PFSK-1 (cell line): ENCODE data around the gene TAS1R2.

Experiments
- FOXP2 ChIP-seq: optimal IDR thresholded peaks from 2 replicates; pipeline ENCODE3; 2011; ENCODE audit warnings: borderline replicate concordance, control low read depth, inconsistent platforms; ENCODE audit not compliant: insufficient read depth; ENCODE audit errors: extremely low read length, extremely low read depth
- POLR2AphosphoS5 ChIP-seq: IDR thresholded peaks from 2 replicates; pipeline ENCODE4 v1.6.1; 2012; ENCODE audit warnings: low read depth, mild to moderate bottlenecking, control low read depth, low read length, moderate library complexity
- SIN3A ChIP-seq: IDR thresholded peaks from 2 replicates; pipeline ENCODE4 v1.6.1; 2012; ENCODE audit warnings: mild to moderate bottlenecking, low read length, moderate library complexity, borderline replicate concordance; ENCODE audit not compliant: insufficient read depth
- TAF1 ChIP-seq: IDR thresholded peaks from 2 replicates; pipeline ENCODE4 v1.6.1; 2012; ENCODE audit warnings: low read length, control low read depth, borderline replicate concordance; ENCODE audit not compliant: insufficient read depth
- TF ChIP-seq, protein P1 (sequence below), 2 experiments: IDR thresholded peaks; 2 replicates each; pipeline versions ENCODE4 v1.6.1 to v1.8.0; 2011 to 2012; ENCODE audit warnings: low read depth in 2 of 2, low read length in 2 of 2, control low read depth in 1 of 2, inconsistent platforms in 1 of 2, mild to moderate bottlenecking in 1 of 2, moderate library complexity in 1 of 2; ENCODE audit not compliant: insufficient read depth in 1 of 2

Gene TAS1R2

DNA sequence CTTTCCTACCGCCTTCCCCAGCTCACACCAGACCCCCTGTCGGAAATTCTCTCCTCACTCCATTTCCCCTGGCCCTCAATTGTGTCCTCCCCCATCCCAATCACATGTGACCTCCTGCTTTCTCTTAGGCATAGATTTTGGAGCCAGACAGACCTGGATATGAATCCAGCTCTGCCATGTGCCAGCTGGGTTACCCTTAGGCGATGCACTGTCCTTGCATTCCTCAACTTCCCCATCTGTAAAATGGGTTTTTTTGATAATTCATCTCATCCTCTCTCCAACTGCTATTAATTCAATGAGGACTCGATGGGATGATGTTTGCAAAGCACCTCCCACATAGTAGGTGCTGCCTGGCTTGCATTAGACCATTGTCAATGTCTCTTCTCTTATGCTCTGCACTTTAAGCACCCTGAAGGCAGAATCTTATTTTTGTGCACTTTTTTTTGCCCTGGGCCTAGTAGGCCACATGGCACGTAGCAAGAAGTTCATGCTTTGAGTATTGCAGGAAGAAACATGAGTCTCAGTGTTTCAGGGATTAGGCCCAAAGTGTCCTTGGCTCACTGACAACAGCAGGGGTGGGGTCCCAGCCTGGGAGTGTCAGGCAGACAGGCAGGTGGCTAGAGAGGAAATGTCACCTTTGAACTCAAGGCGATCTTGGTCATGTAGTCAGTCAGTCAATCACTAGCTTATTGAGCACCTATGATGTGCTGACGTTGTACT is 47.6 kb downstream of the TAS1R2 start:
- TF ChIP-seq POLR2AphosphoS5 (no peak), SIN3A (no peak), TAF1 (no peak), FOXP2 (no peak)
- TF ChIP-seq, protein P1, sequence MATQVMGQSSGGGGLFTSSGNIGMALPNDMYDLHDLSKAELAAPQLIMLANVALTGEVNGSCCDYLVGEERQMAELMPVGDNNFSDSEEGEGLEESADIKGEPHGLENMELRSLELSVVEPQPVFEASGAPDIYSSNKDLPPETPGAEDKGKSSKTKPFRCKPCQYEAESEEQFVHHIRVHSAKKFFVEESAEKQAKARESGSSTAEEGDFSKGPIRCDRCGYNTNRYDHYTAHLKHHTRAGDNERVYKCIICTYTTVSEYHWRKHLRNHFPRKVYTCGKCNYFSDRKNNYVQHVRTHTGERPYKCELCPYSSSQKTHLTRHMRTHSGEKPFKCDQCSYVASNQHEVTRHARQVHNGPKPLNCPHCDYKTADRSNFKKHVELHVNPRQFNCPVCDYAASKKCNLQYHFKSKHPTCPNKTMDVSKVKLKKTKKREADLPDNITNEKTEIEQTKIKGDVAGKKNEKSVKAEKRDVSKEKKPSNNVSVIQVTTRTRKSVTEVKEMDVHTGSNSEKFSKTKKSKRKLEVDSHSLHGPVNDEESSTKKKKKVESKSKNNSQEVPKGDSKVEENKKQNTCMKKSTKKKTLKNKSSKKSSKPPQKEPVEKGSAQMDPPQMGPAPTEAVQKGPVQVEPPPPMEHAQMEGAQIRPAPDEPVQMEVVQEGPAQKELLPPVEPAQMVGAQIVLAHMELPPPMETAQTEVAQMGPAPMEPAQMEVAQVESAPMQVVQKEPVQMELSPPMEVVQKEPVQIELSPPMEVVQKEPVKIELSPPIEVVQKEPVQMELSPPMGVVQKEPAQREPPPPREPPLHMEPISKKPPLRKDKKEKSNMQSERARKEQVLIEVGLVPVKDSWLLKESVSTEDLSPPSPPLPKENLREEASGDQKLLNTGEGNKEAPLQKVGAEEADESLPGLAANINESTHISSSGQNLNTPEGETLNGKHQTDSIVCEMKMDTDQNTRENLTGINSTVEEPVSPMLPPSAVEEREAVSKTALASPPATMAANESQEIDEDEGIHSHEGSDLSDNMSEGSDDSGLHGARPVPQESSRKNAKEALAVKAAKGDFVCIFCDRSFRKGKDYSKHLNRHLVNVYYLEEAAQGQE (IDR thresholded peaks at IDR 0.05; ENCODE audit: insufficient read depth in 1 of 2, low read depth in 2 of 2, low read length in 2 of 2): no peak

DNA sequence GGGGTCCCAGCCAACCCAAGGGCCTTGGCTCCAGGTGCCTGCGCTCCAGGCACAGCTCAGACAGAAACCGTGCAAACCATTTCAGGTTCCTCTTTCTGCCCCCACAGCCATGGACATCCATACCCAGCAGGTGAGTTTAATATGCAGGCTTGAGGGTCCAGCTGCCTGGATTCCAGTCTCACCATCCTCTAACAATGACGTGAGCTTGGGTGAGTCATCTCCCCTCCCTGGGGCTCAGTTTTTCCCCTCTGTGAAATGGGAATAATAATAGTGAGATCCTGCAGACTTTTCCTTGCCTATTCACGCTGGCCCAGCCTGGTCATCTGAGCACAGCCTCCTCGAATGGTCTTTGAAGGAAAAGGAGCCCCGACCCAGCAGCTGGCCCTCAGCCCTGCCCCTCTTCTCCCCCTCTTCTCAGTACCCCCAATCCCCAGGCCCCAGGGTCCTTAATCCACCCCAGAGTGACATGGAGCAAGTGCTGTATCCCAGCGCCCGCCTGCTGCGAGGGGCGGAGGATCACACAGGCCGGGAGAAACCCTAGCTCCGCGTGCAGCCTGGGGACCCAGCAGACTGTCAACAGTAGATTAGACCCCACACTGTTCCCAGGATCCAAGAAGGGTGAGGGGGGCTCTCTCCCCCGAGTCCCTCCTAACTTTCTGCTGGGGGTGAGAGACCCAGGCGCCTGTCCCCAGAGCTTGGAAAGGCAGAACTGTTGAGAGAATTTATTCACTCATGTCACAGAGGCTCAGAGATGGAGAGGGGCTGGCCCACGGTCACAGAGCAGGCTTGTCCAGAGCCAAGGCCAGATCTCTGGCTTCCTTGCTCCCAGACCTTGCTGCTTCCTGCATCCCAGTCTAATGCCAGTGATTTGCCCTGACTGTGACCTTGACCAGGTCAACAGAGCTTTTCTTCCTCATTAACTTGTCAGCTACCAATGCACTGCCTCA is 49.2 kb downstream of the TAS1R2 start:
- TF ChIP-seq, protein P1 (IDR thresholded peaks at IDR 0.05; ENCODE audit: insufficient read depth in 1 of 2, low read depth in 2 of 2, low read length in 2 of 2): no peak
- TF ChIP-seq SIN3A: no peak
- TF ChIP-seq TAF1: no peak
- TF ChIP-seq FOXP2: no peak
- no peak for TF ChIP-seq POLR2AphosphoS5

DNA sequence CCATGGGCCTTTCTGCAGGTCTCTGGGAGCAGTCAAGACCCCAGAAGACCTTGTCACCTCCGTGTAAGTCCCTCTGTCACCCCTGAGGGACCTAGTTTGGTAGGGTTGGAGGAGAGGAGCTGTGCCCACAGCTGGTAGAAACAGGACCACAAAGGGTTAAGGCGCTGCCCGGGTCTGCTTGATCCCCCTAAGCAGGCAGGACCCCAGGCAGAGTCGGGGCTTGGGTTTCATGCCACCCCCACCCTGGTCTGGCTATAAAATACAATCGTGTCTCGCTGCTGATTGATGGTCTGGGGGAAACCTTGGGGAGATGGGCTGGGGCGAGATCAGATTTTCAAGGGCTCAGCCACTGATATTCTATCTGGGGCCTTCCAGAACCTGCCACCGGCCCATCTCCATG is 50.9 kb downstream of the TAS1R2 start:
- no peak for TF ChIP-seq TAF1
- no peak for TF ChIP-seq POLR2AphosphoS5
- TF ChIP-seq, protein P1 (IDR thresholded peaks at IDR 0.05; ENCODE audit: insufficient read depth in 1 of 2, low read depth in 2 of 2, low read length in 2 of 2): no peak
- no peak for TF ChIP-seq SIN3A
- TF ChIP-seq FOXP2: no peak

DNA sequence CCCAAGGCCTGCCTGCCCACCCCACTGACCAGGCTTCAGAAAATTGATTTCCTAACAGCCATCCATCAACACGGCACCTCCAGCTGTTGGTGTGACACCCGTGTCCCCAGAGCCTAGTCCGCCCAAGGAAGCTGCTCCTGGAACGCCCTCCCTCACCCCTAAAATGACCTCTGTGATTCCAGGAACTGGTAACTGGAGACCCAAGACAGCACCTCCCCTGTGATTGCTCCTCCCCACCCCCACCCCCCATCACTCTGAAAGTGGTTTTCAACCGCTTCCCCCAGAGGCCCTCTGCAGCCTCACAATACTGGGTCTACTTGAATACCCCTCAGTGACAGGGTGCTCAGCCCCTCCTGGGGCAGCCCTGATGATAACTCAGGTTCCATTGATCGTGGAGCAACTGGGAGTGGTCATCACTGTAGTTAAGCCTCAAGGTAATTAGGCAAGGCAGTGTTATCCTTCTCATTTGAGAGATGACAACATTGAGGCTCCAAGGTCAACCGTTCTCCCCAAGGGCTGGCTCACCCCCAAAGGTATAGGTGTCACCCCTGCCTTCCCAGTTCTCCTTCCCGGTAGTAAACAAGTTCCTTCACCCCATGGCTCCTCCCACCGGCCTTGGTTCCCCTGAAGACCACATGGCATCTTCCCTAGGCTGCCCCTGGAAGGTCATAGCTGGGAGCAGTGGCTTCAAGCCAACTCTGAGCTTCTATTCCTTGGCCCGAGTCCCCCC is 52.0 kb downstream of the TAS1R2 start:
- no peak for TF ChIP-seq POLR2AphosphoS5
- TF ChIP-seq SIN3A: no peak
- no peak for TF ChIP-seq TAF1
- TF ChIP-seq FOXP2: no peak
- TF ChIP-seq, protein P1 (IDR thresholded peaks at IDR 0.05; ENCODE audit: insufficient read depth in 1 of 2, low read depth in 2 of 2, low read length in 2 of 2): no peak
